Stomach smooth muscle (tissue), 2 donors: ENCODE measurements around the gene SMIM7.

Experiments used
- H3K27ac ChIP-seq: one replicate; pipeline ENCODE4 v1.7.0; 2013; ENCODE audit warnings: mild to moderate bottlenecking, low read length, inconsistent platforms
- H3K27me3 ChIP-seq, 2 donors: one replicate each; pipeline ENCODE4 v1.7.0; 2013; ENCODE audit warnings: low read length in 2 of 2; ENCODE audit not compliant: insufficient read depth in 2 of 2, control insufficient read depth in 1 of 2
- H3K36me3 ChIP-seq, 2 donors: one replicate each; pipeline ENCODE4 v1.7.0; 2013; ENCODE audit warnings: low read length in 2 of 2; ENCODE audit not compliant: control insufficient read depth in 2 of 2, insufficient read depth in 2 of 2
- H3K4me1 ChIP-seq: one replicate; pipeline ENCODE4 v1.7.0; 2013; ENCODE audit warnings: low read length; ENCODE audit not compliant: control insufficient read depth, insufficient read depth
- H3K4me3 ChIP-seq, 2 donors: one replicate each; pipeline ENCODE4 v1.7.0; 2013; ENCODE audit warnings: low read length in 2 of 2
- H3K9ac ChIP-seq, 2 donors: one replicate each; pipeline ENCODE4 v1.7.0; 2013; ENCODE audit warnings: low read length in 2 of 2, mild to moderate bottlenecking in 1 of 2
- H3K9me3 ChIP-seq, 2 donors: one replicate each; pipeline ENCODE4 v1.7.0; 2013; ENCODE audit warnings: low read length in 2 of 2; ENCODE audit not compliant: control insufficient read depth in 2 of 2
- donor health status: healthy.
- donor health status: Pancreatic carcinoma.

Gene SMIM7

DNA sequence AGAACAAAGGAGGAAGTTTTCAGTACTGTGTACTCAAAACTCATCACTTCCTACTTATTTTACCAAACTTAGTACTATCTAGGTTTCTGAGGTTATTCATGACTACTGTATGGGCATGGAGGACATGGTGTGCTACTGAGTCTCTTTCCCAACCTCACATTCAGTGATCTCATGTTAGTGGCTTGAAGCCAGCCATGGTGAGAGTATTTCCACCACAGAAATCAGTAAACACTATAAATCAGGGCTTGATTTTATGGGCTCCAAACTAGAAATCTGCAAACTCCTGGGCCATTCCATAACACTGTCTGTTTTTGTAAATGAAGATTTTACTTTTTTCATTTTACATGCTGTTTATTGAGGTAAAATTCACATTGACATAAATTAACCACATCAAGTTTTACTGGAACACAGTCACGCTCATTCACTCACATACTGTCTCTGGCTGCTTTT lies 51.6 kb downstream of the SMIM7 start:
- H3K9ac ChIP-seq: no peak overlapping the region
- H3K4me1 ChIP-seq: peaks cover 22% of the 10 kb centered on the region
- H3K27me3 ChIP-seq: no peaks in the 10 kb centered on the region
- no peak overlapping the region for H3K27ac ChIP-seq
- H3K36me3 ChIP-seq: no peaks in the 10 kb centered on the region
- no peaks in the 10 kb centered on the region for H3K9me3 ChIP-seq
- no peak overlapping the region for H3K4me3 ChIP-seq

DNA sequence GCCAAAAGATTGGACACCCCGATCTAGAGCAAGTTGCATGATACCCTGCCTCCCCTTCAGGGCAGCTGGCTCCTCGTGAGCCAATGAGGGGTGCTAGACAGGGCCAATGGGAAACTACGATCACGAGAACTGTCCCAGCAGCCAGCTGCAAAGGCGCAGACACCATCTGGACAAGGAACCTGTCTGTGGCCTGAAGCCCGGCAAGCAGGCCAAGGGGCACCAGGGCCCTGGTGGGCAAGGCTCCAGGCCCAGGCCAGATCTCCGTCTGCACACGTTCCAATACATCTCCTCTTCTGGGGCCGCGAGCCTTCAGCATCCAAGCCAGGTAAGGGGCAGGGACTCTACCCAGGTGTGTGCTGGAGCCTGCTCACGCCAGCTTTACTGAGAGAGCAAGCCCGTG lies 52.1 kb downstream of the SMIM7 start:
- H3K36me3 ChIP-seq: no peaks in the 10 kb centered on the region
- no peaks in the 10 kb centered on the region for H3K27me3 ChIP-seq
- H3K9ac ChIP-seq: no peak overlapping the region
- no peak overlapping the region for H3K4me3 ChIP-seq
- H3K27ac ChIP-seq: no peak overlapping the region
- H3K4me1 ChIP-seq: peaks cover 22% of the 10 kb centered on the region
- no peaks in the 10 kb centered on the region for H3K9me3 ChIP-seq

DNA sequence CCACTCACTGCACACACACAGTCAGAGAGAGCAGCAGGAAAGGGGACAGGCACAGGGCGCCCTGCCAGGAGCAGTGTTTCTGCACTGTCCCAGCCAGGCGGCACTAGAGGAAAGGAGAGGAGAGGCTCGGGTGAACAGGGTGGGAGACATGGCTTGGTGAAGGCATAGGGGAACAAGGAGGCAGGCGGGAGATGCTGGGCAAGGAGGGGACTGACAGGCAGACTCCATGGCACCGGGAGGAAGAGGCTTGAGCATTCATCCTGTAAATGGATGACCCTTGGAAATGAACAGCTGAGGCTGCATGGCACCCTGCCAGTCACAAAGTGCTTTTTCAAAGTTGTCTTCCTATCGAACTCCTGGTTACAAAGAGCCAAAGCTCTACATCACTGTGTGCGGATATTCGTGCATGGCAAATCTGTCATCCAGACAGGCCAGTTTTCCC lies 54.4 kb downstream of the SMIM7 start:
- Histone ChIP-seq H3K4me1 (peaks cover 16% of the 10 kb centered on the region), H3K27me3 (no peaks in the 10 kb centered on the region), H3K4me3 (peak overlapping the region in 1 of 2 donors; percentile 22), H3K9ac (no peak overlapping the region), H3K36me3 (no peaks in the 10 kb centered on the region), H3K27ac (no peak overlapping the region), H3K9me3 (no peaks in the 10 kb centered on the region)

DNA sequence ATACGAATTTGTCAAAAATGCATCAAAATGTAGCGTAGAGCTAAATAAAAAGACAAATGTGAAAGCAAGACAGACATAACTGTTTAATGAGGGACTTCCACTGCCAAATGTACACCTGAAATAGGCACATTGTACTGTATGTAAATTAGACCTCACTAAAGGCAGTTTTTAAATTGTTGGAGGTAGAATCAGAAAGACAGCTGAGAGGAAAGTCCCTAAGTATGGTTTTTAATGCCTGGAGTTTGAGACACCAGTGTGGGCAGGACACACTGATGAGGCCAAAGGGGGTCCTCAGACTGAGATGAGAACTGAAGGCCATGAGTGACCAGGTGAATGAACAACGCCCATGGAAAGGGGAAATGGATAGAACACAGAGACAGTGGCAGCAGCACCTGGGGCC lies 54.8 kb downstream of the SMIM7 start:
- peaks cover 16% of the 10 kb centered on the region for H3K4me1 ChIP-seq
- H3K27me3 ChIP-seq: no peaks in the 10 kb centered on the region
- no peaks in the 10 kb centered on the region for H3K9me3 ChIP-seq
- no peak overlapping the region for H3K27ac ChIP-seq
- no peak overlapping the region for H3K9ac ChIP-seq
- H3K36me3 ChIP-seq: no peaks in the 10 kb centered on the region
- peak overlapping the region in 1 of 2 donors; percentile 22 for H3K4me3 ChIP-seq

DNA sequence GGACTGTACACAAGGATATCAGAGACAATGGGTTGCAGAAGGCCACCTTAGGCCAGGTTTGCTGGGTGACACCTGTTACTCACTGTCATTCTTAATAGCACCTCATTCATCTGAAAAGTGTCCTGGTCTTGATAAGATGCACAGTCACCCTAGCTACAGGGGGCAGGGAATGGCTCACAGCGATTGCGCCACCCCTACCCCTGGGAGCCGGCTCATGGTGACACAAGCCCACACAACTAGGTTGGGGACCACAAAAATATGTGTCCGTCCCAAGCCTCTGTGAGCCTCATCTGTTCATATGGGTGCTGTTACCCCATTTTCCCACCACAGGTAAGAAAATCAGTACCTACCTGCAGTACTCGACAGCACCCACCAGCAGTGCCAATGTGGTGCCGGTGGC lies 55.3 kb downstream of the SMIM7 start:
- no peaks in the 10 kb centered on the region for H3K9me3 ChIP-seq
- no peak overlapping the region for H3K9ac ChIP-seq
- no peaks in the 10 kb centered on the region for H3K36me3 ChIP-seq
- no peak overlapping the region for H3K27ac ChIP-seq
- H3K27me3 ChIP-seq: no peaks in the 10 kb centered on the region
- peaks cover 16% of the 10 kb centered on the region for H3K4me1 ChIP-seq
- H3K4me3 ChIP-seq: no peak overlapping the region

DNA sequence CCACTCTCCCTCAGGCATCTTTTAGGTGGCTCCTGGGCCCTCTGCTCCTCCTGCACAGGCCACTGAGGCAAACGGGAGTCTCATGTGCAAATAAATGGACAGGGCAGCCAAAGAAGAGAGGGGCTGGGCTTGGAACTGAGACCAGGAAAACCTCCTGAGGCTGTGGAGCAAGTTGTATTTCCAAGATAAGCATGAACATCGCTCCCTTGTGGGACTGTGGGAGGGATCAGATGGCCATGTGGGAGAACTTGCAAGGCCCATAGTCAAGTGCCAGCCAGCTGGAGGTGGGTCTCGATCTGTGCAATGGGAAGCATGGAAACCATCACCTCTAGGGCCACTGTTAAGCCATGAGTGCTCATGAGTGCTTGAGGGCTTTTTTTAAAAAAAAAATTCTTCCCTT lies 56.9 kb downstream of the SMIM7 start:
- Histone ChIP-seq H3K9me3 (no peaks in the 10 kb centered on the region), H3K36me3 (no peaks in the 10 kb centered on the region), H3K4me1 (peaks cover 25% of the 10 kb centered on the region), H3K9ac (no peak overlapping the region), H3K4me3 (no peak overlapping the region), H3K27me3 (no peaks in the 10 kb centered on the region), H3K27ac (no peak overlapping the region)

DNA sequence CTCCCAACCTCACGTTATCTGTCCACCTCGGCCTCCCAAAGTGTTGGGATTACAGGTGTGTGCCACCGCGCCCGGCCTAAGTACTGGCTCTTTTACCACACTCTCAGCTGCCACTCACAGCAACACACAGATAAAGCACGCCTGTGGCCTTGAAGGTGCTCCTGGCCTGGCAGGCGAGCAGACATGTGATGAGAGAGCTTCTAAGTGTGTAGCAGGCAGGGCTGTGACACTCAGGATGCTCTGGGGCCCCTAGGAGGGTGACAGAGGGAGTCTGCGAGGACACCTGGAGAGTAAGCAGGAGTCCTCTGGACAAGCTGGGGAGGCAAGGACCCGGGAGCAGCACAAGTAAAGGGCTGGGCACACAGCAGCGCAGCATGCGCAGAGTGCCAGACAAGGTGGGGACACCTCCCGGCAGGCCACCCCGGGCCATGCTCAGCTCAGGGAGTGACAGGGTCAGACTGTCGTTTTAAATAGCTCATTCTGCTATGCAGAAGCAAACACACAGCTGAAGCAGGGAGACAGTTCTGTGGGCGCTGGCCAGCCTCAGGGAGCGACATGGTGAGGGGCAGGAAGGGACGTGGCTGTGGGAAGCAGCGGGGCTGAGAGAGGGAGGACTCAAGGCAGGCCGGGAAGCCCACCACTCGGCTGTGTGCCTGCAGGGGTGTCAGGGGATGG lies 58.4 kb downstream of the SMIM7 start:
- no peaks in the 10 kb centered on the region for H3K27me3 ChIP-seq
- no peak overlapping the region for H3K27ac ChIP-seq
- H3K4me1 ChIP-seq: peaks cover 28% of the 10 kb centered on the region
- peaks cover 0 to 2% of the 10 kb centered on the region in 2 donors for H3K36me3 ChIP-seq
- no peak overlapping the region for H3K9ac ChIP-seq
- no peaks in the 10 kb centered on the region for H3K9me3 ChIP-seq
- no peak overlapping the region for H3K4me3 ChIP-seq

DNA sequence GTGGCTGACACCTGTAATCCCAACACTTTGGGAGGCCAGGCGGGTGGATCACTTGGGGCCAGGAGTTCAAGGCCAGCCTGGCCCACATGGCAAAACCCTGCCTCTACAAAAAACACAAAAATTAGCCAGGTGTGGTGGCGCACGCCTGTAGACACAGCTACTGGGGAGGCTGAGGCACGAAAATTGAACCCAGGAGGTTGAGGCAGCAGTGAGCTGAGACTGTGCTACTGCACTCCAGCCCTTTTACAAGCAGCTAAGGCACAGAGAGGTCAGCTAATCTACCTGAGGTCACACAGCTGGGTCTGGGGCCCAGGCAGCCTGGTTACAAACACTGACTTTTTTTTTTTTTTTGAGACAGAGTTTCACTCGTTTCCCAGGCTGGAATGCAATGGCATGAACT lies 59.1 kb downstream of the SMIM7 start:
- H3K9me3 ChIP-seq: no peaks in the 10 kb centered on the region
- no peak overlapping the region for H3K27ac ChIP-seq
- H3K4me3 ChIP-seq: no peak overlapping the region
- peaks cover 25% of the 10 kb centered on the region for H3K4me1 ChIP-seq
- no peaks in the 10 kb centered on the region for H3K27me3 ChIP-seq
- H3K9ac ChIP-seq: no peak overlapping the region
- H3K36me3 ChIP-seq: peaks cover 0 to 2% of the 10 kb centered on the region in 2 donors

DNA sequence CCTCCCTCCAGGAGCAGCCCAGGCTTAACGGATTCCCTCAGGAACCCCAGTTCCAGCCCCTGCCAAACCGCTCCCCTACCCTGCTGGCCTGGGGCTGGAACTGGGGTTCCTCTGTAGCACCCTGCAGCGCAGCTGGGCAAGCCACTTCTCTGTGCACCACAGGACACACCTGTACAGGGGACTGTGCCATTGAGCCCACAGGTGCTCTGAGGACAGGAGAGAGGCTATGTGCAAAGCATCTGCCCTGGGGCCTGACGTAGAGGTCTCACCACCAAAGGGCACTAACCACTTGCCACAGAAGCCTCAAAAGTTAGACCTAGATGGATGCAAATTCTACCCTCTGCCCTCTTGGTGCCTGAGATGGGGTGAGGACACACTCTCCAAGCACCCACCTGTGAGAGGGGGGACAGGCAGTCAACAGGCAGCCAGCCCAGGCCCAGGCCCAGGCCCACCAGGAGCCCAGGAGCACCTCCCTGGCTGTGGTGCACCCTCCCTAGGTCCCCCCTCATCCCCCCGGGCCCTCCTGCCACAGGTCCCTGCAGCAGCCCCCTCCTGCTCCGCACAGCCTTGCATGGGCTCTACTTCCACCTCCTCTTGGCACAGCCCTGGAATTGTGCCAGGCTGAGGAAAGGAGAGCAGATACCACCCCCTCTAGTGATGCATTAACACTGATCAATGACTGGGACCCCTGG lies 60.1 kb downstream of the SMIM7 start:
- Histone ChIP-seq H3K9me3 (no peaks in the 10 kb centered on the region), H3K4me1 (peaks cover 25% of the 10 kb centered on the region)

DNA sequence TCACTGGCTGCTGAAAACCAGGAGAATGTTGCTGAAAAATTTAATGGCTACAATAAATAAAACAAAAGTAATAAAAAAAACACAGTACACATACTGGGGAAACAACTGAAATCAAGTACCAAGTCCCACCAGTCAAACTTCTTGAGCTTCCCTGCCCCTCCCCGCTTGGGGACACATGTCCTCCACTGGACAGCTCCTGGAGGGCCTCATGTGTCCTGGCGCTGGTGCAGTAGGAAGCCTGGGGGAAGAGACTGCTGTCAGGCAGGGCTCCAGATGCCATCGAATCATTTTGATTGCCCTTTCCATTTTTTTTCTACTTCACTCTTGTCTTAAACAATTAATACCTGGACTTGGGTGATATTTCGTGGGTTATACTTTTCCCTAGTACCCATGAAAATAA lies 61.1 kb downstream of the SMIM7 start:
- H3K27me3 ChIP-seq: no peaks in the 10 kb centered on the region
- H3K4me3 ChIP-seq: no peak overlapping the region
- no peaks in the 10 kb centered on the region for H3K9me3 ChIP-seq
- peak overlapping the region; percentile 55 for H3K27ac ChIP-seq
- peaks cover 26% of the 10 kb centered on the region for H3K4me1 ChIP-seq
- H3K9ac ChIP-seq: no peak overlapping the region
- peaks cover 0 to 2% of the 10 kb centered on the region in 2 donors for H3K36me3 ChIP-seq

More for the DNA sequence above, 60.1 kb downstream of the SMIM7 start:
- no peak overlapping the region for H3K9ac ChIP-seq
- H3K4me3 ChIP-seq: no peak overlapping the region
- no peaks in the 10 kb centered on the region for H3K27me3 ChIP-seq
- H3K27ac ChIP-seq: no peak overlapping the region
- peaks cover 0 to 2% of the 10 kb centered on the region in 2 donors for H3K36me3 ChIP-seq

DNA sequence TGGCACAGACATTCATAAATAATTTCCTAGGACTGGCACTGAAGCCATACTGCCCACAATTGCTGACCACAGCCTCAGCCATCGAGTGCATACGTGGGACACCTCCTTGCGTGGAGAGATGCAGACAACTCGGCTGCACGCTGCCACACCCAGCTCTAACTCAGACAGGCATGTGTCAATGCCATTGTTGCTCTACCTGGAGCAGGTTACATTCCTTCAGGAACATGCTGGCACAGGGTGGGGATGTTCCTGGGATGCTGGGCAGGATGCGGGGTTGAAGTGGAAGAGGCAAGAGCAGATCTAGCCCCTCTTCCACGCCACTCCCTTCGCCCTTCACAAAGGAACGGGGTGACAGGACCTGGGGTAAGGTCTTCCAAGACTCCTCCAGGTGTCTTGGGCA lies 63.5 kb downstream of the SMIM7 start:
- H3K4me3 ChIP-seq: no peak overlapping the region
- no peak overlapping the region for H3K27ac ChIP-seq
- H3K9ac ChIP-seq: no peak overlapping the region
- peaks cover 34% of the 10 kb centered on the region for H3K4me1 ChIP-seq
- H3K27me3 ChIP-seq: no peaks in the 10 kb centered on the region
- no peaks in the 10 kb centered on the region for H3K9me3 ChIP-seq
- peaks cover 0 to 2% of the 10 kb centered on the region in 2 donors for H3K36me3 ChIP-seq
